Stimulated activated CD4-positive, alpha-beta T cell treated with anti-CD3 and anti-CD28 coated beads, Interleukin-2, amount 100 ng/mL, for 48 hours (primary cell): Measurements from ENCODE around the gene KRT6A.
"Not testable (repeated sequence)": the region's sequence is repeated elsewhere in the genome, so short reads cannot be mapped to it uniquely, and the experiment has no call there.

Experiments used
- DNase-seq, 2 donors: peaks; one replicate each; pipeline ENCODE4 v3.0.0-alpha.2; 2020

The KRT6A gene

DNA sequence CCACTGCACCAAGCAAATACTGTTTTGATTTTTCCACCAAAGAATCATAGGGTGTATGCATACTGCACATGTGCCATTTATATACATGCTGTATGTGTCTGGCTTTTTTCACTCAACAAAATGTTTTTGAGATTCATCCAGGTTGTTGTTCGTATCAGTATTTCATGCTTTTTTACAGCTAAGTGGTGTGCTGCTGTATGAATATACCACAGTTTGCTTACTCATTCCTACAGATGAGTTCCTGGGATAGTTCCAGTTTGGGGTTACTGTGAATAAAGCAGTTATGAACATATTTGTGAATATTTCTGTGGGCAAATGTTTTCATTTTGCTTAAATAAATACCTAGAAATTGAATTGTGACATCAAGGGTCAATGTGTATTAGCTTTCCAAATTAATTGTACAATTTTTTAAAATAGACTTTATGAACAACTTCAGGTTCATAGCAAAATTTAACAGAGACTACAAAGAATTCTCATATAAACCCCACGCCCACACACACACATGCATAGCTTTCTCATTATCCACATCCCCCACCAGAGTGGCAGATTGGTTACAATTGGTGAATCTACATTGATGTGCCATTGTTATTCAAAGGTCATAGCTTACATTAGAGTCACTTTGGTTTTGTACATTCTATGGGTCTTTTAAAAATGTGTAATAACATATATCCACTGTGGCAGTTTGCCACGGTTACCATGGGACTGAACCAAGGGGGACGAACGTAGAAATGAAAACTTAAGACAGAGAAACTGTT is 6.9 kb upstream of the KRT6A start:
- no peak for DNase-seq

- DNase-seq, result no peak
Measured at GRCh38 chr12:52498946-52499345, 5.9 kb upstream of the KRT6A start.

DNA sequence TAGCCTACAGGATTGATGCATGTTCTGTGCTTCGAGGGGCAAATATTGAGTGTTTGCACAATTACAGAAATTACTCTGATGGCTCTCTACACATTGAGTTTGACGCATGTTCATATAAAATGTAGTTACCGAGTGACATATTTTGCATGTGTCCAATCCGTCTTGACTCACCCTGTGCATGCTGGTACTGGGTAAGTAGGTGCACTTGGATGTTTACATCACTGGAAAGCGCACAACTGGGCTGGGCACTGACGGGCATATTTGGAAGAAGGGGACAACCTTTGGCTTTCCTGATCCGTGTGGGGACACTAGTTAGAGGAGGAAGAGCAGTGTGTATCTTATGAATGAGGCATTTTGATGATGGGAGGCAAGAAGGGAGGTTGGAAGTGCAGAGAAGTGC is 4.9 kb upstream of the KRT6A start:
- DNase-seq, result no peak

GRCh38 chr12:52496590-52497071 is 3.6 kb upstream of the KRT6A start:
- DNase-seq, result no peak

DNA sequence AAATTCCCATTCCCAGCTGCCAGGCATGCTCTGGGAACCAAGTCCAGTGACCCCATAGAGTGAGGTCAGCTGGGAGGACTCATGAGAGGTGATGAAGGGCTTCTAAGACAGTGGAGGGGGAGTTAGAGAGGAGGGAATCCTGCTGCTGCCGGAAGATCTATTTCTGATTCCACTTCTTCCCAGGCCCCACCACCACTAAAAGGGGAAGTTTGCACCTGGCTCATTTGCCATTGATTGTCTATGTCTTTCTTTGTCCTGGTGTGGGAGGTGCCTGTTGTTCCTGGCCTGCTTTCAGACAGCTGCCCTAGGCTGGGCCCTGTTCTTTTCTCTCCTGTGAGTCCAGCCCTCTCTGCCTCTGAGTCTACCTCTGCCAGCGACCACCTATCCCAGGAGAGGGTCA is 3.0 kb upstream of the KRT6A start:
- no peak for DNase-seq

GRCh38 chr12:52495389-52495788 is 2.3 kb upstream of the KRT6A start:
- DNase-seq, result no peak

DNA sequence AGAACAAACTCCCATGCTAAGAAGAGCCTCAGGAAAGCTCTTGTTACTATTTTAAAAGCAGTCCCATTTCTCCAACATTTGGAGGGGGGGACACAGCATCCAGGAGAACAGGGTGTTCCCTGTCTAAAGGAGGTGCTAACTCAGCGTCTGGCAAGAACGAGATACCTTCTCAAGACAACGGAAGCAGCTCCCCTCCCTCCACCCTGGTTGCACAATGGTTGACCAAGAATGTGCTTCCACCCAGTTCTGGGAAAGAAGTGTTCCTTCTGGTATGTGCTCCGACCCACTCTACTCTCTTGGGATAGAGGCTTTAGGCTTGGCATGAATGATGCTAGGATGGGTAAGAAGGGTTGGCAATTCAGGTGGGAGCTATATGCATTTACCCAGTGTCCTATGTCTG is 1.5 kb upstream of the KRT6A start:
- DNase-seq, result no peak

- no peak for DNase-seq
Measured at GRCh38 chr12:52494100-52494499, 1.0 kb upstream of the KRT6A start.

DNA sequence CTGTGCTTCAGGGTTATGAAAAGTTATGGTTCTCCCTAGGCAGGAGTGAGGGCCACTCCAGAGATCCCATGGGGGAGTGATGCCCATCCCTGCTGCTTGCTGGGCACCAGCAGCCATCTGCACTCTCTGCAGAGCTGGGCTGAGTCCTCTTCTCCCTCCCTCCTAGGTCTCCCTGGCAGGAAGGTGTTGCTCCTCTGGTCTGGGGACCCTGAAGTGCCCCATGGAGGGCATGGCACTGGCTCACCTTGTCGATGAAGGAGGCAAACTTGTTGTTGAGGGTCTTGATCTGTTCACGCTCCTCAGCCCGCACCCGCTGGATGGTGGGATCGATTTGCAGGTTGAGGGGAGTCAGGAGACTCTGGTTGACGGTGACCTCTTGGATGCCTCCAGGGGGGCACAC is 652 bp downstream of the KRT6A start:
- DNase-seq, result not testable (repeated sequence)

- DNase-seq, result not testable (repeated sequence)
Measured at GRCh38 chr12:52491495-52491894, 1.6 kb downstream of the KRT6A start.

- DNase-seq, result no peak
Measured at GRCh38 chr12:52488736-52489135, 4.3 kb downstream of the KRT6A start.

DNA sequence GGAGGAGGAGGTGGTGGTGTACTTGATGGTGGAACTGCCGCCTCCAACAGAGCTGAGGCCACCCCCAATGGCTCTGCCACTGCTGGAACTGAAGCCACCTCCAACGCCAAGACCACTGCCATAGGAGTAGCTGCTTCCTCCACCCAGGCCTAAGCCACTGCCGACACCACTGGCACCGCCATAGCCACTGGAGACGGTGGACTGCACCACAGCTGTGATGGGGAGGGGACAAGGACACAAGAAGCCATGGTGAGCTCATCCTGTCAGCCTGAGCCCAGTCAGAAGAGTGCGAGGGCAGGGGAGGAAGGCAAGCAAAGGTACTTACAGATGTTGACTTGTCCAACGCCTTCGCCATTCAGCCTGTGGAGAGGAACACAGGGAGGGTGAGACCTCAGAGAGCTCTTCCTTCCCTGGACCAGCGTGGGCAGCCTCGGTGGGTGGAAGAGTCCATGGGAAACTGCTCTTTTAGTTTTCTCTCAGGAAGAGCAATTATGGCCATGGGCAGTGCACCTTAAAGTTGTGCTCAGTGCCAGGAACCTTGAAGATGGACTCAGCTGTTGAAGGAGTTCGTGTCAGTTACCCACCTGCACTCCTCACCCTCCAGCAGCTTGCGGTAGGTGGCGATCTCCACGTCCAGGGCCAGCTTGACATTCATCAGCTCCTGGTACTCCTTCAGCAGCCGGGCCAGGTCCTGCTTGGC is 5.2 kb downstream of the KRT6A start:
- DNase-seq, result not testable (repeated sequence)

DNA sequence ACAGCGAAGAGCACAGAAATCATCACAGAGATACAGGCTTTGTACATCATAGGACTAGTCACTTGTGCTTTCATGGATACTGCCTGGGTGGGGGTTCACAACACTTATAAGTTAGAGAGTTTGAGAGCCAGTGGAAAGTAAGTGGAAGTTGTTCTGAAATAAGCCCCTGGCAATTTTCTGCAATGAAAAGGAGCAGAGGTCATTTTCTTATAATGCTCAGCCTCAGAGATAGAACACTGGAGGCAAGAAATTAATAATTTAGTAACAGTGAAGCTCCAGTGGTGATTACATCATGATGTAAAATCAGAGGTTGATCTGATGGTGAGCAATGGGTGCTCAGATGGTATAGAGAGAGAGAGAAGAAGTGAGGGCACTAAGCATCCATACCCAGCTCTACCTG is 5.8 kb downstream of the KRT6A start:
- DNase-seq, result no peak

GRCh38 chr12:52486166-52487105 is 6.6 kb downstream of the KRT6A start:
- DNase-seq, result no peak

DNA sequence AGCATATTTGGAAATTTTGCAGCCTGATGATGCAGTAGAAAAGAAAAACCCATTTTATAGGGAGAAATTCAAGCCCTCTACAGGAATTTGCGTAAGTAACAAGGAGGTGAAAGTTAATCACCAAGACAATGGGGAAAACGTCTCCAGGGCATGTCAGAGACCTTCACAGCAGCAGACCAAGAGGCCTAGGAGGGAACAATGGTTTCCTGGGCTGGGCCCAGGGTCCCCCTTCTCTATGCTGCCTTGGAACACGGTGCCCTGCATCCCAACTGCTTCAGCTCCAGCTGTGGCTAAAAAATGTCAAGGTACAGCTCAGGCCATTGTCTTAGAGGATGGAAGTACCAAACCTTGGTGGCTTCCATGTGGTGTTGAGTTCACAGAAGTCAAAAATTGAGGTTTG is 13.0 kb downstream of the KRT6A start:
- no peak for DNase-seq

DNA sequence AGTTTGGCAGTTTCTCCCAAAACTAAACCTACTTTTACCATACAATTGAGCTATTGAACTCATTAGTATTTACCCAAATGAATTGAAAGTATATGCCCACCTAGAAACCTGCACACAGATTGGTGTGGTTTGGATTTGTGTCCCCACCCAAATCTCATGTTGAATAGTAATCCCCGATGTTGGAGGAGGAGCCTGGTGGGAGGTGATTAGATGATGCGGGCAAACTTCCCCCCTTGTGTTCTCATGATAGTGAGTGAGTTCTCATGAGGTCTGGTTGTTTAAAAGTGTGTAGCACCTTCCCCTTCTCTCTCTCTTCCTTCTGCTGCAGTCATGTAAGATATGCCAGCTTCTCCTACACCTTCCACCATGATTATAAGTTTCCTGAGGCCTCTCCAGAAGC is 15.4 kb downstream of the KRT6A start:
- DNase-seq, result no peak

- no peak for DNase-seq
Measured at GRCh38 chr12:52474212-52474611, 18.8 kb downstream of the KRT6A start.

- DNase-seq, result no peak
Measured at GRCh38 chr12:52473768-52474167, 19.3 kb downstream of the KRT6A start, which contains the start of gene KRT6C. Gene KRT6C (minus strand): TSS chr12:52473805. CDS start chr12:52473737, 68 bp downstream.

GRCh38 chr12:52469853-52470252 is 23.2 kb downstream of the KRT6A start:
- no peak for DNase-seq

- DNase-seq, result no peak
Measured at GRCh38 chr12:52464897-52465296, 28.2 kb downstream of the KRT6A start.

DNA sequence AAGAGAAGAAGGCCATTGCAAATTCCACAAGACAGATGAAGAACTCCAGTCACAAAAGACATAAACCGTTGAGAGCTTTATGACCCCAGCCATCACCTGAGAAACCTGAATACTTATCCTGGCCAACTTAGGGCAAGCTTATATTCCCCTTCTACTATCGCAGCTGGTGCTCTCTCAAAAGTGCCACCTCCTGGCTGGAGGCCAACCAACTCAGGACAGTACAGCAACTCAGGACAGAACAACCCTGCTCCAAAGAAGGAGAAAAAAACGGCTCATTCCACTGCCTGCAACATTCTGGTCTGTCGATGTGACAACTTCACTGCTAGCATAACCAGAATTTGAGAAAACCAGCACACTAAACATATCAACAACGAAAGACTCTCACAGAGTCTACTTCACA is 31.4 kb downstream of the KRT6A start:
- DNase-seq, result no peak

DNA sequence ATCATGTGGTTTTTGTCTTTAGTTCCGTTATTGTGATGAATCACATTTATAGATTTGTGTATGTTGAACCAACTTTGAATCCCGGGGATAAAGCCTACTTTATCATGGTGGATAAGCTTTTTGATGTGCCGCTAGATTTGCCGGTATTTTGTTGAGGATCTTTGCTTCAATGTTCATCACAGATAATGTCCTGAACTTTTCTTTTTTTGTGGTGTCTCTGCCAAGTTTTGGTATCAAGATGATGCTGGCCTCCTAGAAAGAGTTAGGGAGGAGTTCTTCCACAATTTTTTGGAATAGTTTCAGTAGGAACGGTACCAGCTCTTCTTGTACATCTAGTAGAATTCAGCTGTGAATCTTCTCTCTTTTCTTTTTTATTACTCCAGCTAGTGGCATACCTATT is 34.2 kb downstream of the KRT6A start:
- no peak for DNase-seq

- DNase-seq, result no peak
Measured at GRCh38 chr12:52455821-52456220, 37.2 kb downstream of the KRT6A start.
